ENCODE data around the gene CATSPERZ.

GRCh38 chr11:64320556-64320955 is 20.4 kb downstream of the CATSPERZ start:
- TF ChIP-seq EZH2 (IDR thresholded peaks at IDR 0.05; ENCODE audit: insufficient read depth, poor library complexity, severe bottlenecking) (no peak), EZH2phosphoT487 (IDR thresholded peaks at IDR 0.05; ENCODE audit: insufficient read depth, low read depth) (no peak)
